ENCODE measurements around the gene PRPF18.

PRPF18 gene

GRCh38 chr10:13670311-13670710, 83.5 kb downstream of the PRPF18 start:
- no peak for TF ChIP-seq CTCF (conservative IDR thresholded peaks at IDR 0.05; ENCODE audit: control insufficient read depth, insufficient read depth, low read depth, low read length)
- DNase-seq (ENCODE audit: low read depth) = no peak
- H3K4me3 ChIP-seq (ENCODE audit: control insufficient read depth, low read depth, low read length) = no peak overlapping the region

- no peak for TF ChIP-seq CTCF (conservative IDR thresholded peaks at IDR 0.05; ENCODE audit: control insufficient read depth, insufficient read depth, low read depth, low read length)
- no peak overlapping the region for H3K4me3 ChIP-seq (ENCODE audit: control insufficient read depth, low read depth, low read length)
- no peak for DNase-seq (ENCODE audit: low read depth)
Measured at GRCh38 chr10:13671904-13672303, 85.1 kb downstream of the PRPF18 start.

- DNase-seq (ENCODE audit: low read depth) = no peak
- no peak overlapping the region for H3K4me3 ChIP-seq (ENCODE audit: control insufficient read depth, low read depth, low read length)
- no peak for TF ChIP-seq CTCF (conservative IDR thresholded peaks at IDR 0.05; ENCODE audit: control insufficient read depth, insufficient read depth, low read depth, low read length)
Measured at GRCh38 chr10:13672548-13672947, 85.8 kb downstream of the PRPF18 start.

- no peak for DNase-seq (ENCODE audit: low read depth)
- no peak overlapping the region for H3K4me3 ChIP-seq (ENCODE audit: control insufficient read depth, low read depth, low read length)
- no peak for TF ChIP-seq CTCF (conservative IDR thresholded peaks at IDR 0.05; ENCODE audit: control insufficient read depth, insufficient read depth, low read depth, low read length)
Measured at GRCh38 chr10:13673156-13673555, 86.4 kb downstream of the PRPF18 start.

GRCh38 chr10:13674645-13675588, 88.2 kb downstream of the PRPF18 start:
- DNase-seq (ENCODE audit: low read depth) = no peak
- TF ChIP-seq CTCF (conservative IDR thresholded peaks at IDR 0.05; ENCODE audit: control insufficient read depth, insufficient read depth, low read depth, low read length) = no peak
- H3K4me3 ChIP-seq (ENCODE audit: control insufficient read depth, low read depth, low read length) = no peak overlapping the region

GRCh38 chr10:13678101-13678843, 91.5 kb downstream of the PRPF18 start:
- no peak overlapping the region for H3K4me3 ChIP-seq (ENCODE audit: control insufficient read depth, low read depth, low read length)
- TF ChIP-seq CTCF (conservative IDR thresholded peaks at IDR 0.05; ENCODE audit: control insufficient read depth, insufficient read depth, low read depth, low read length) = no peak
- DNase-seq (ENCODE audit: low read depth) = no peak
